ENCODE results near the gene AOPEP. TPM values are rescaled to one million over a fixed set of nuclear protein-coding genes. Genes with fewer than 3 reads are reported as not detected.
A peak's percentile ranks its signal among the peaks of the same experiment; 100 is the strongest.

Gene AOPEP
- total RNA-seq, 1 donor from 2014 or later, result 175 TPM

- H3K36me3 ChIP-seq, result no peaks in the 10 kb centered on the region
- no peak overlapping the region for H3K4me3 ChIP-seq
- peaks cover 93% of the 10 kb centered on the region for H3K4me1 ChIP-seq
- TF ChIP-seq CTCF (IDR thresholded peaks at IDR 0.05; ENCODE audit: borderline replicate concordance), result no peak
- H3K27ac ChIP-seq (replicated peaks), result peak overlapping the region; percentile 94
- DNase-seq, result no peak
- intact Hi-C loops (cut with micrococcal nuclease), result loop anchor here (5.0 to 10.0 kb wide), 2 partner anchors 85 to 138 kb away; no protein-coding TSS in a partner anchor
- H3K27me3 ChIP-seq (ENCODE audit: low read depth), result no peaks in the 10 kb centered on the region
- no peaks in the 10 kb centered on the region for H3K9me3 ChIP-seq (replicated peaks)
Observed at GRCh38 chr9:94869415-94869843, 142.9 kb downstream of the AOPEP start.

GRCh38 chr9:94870465-94870792, 143.9 kb downstream of the AOPEP start:
- Histone ChIP-seq H3K4me3 (no peak overlapping the region), H3K9me3 (replicated peaks) (no peaks in the 10 kb centered on the region), H3K4me1 (peaks cover 93% of the 10 kb centered on the region), H3K36me3 (no peaks in the 10 kb centered on the region), H3K27me3 (ENCODE audit: low read depth) (no peaks in the 10 kb centered on the region), H3K27ac (replicated peaks) (peak overlapping the region; percentile 94)
- DNase-seq, result no peak
- no peak for TF ChIP-seq CTCF (IDR thresholded peaks at IDR 0.05; ENCODE audit: borderline replicate concordance)
- intact Hi-C loops (cut with micrococcal nuclease), result no loop called here

- H3K4me1 ChIP-seq, result peaks cover 89% of the 10 kb centered on the region
- H3K36me3 ChIP-seq, result no peaks in the 10 kb centered on the region
- H3K27me3 ChIP-seq (ENCODE audit: low read depth), result no peaks in the 10 kb centered on the region
- peak overlapping the region; percentile 94 for H3K27ac ChIP-seq (replicated peaks)
- peak; percentile 65 for DNase-seq
- intact Hi-C loops (cut with micrococcal nuclease), result no loop called here
- no peak overlapping the region for H3K4me3 ChIP-seq
- no peaks in the 10 kb centered on the region for H3K9me3 ChIP-seq (replicated peaks)
- no peak for TF ChIP-seq CTCF (IDR thresholded peaks at IDR 0.05; ENCODE audit: borderline replicate concordance)
Observed at GRCh38 chr9:94870793-94871558, 144.5 kb downstream of the AOPEP start.

GRCh38 chr9:94872083-94872833, 145.8 kb downstream of the AOPEP start:
- H3K4me1 ChIP-seq, result peaks cover 81% of the 10 kb centered on the region
- no peak overlapping the region for H3K4me3 ChIP-seq
- TF ChIP-seq CTCF (IDR thresholded peaks at IDR 0.05; ENCODE audit: borderline replicate concordance), result no peak
- no peaks in the 10 kb centered on the region for H3K27me3 ChIP-seq (ENCODE audit: low read depth)
- intact Hi-C loops (cut with micrococcal nuclease), result no loop called here
- no peaks in the 10 kb centered on the region for H3K36me3 ChIP-seq
- peak overlapping the region; percentile 94 for H3K27ac ChIP-seq (replicated peaks)
- no peaks in the 10 kb centered on the region for H3K9me3 ChIP-seq (replicated peaks)
- no peak for DNase-seq

GRCh38 chr9:94872891-94873511, 146.5 kb downstream of the AOPEP start:
- no peak for DNase-seq
- Histone ChIP-seq H3K4me1 (peaks cover 73% of the 10 kb centered on the region), H3K27me3 (ENCODE audit: low read depth) (no peaks in the 10 kb centered on the region), H3K27ac (replicated peaks) (peak overlapping the region; percentile 94), H3K4me3 (peak overlapping the region; percentile 4), H3K9me3 (replicated peaks) (no peaks in the 10 kb centered on the region), H3K36me3 (no peaks in the 10 kb centered on the region)
- intact Hi-C loops (cut with micrococcal nuclease), result no loop called here
- no peak for TF ChIP-seq CTCF (IDR thresholded peaks at IDR 0.05; ENCODE audit: borderline replicate concordance)
